NCI-H446 (cell line): ENCODE results near the gene CFC1B.
"Not testable (repeated sequence)": the region's sequence is repeated elsewhere in the genome, so short reads cannot be mapped to it uniquely, and the experiment has no call there.

ENCODE experiments used
- DNase-seq, 2 experiments: peaks; one replicate each; lab custom pipeline; 2025; lab: John Stamatoyannopoulos, UW

CFC1B gene

DNA sequence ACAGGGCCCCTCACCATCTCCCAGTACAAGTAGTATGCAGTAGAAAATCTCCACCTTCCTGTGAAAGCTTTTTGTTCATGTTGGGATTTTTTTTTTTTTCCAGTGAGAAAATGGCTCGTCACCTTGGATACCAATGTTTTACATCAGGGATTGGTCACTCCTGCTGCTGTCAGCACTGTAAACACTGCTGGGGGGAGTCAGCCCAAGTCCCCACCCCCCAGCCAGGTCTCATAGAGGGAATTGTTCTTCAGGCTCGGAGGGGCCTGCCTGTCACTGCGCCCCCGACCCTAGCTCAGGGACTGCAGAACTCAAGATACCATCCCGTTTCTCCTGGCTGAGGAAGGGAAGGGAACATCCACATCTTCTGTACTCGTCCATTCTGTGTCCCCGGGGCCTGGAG, at the start of gene CFC1B:
Gene CFC1B (plus strand): TSS at position 231 of the 400 bp plus-strand sequence. CDS start 263 bp downstream, outside the sequence.
- DNase-seq = not testable (repeated sequence)

GRCh38 chr2:130491073-130491472, 29.9 kb upstream of the CFC1B start:
- DNase-seq = not testable (repeated sequence)

DNA sequence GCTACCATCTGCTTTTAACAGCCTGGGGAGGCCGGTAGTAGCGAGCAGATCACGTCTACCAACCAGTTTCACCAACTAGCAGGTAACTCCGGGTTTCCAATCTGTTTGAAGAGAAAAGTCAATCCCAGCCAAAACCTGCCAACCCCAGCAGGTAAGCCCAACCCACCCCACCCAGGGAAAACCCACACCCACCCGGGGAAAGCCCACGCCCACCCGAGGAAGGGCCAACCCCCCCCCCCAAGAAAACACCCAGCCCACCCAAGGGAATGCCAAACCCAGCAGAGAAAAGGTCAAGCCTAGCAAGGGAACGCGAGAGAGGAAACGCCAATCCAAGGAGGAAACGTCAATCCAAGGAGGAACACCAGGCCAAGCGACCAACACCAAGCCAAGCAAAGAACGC, 11.8 kb upstream of the CFC1B start, which contains the start of gene POTEI:
Gene POTEI (minus strand): TSS at position 101 of the 400 bp plus-strand sequence. CDS start 93 bp downstream, at position 8.
- DNase-seq = not testable (repeated sequence)

- not testable (repeated sequence) for DNase-seq
These were observed 9.9 kb upstream of the CFC1B start for GRCh38 chr2:130510807-130511746.

GRCh38 chr2:130511747-130512451, 9.1 kb upstream of the CFC1B start:
- DNase-seq = not testable (repeated sequence)

- not testable (repeated sequence) for DNase-seq
These were observed 2.4 kb upstream of the CFC1B start for GRCh38 chr2:130518516-130519106.

DNA sequence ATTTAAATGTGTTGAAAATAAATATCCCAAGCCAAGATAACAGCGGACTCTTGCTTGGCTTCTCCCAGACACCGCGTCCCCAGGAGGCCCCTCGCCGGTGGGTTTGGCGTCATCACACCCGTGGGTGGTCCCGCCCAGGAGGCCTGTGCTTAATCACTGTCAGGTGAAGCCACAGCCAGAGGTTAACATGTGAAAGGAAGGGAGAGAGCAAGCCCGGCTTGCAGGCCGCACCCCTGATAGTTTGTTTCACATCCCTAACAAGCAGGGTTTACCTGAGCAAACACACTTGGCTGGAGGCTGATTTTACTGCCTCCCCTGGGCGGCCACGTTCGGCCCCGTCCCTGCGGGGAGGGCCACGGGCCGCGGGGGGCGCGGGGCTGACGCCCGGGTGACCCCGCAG, 1.4 kb downstream of the CFC1B start:
- not testable (repeated sequence) for DNase-seq

DNA sequence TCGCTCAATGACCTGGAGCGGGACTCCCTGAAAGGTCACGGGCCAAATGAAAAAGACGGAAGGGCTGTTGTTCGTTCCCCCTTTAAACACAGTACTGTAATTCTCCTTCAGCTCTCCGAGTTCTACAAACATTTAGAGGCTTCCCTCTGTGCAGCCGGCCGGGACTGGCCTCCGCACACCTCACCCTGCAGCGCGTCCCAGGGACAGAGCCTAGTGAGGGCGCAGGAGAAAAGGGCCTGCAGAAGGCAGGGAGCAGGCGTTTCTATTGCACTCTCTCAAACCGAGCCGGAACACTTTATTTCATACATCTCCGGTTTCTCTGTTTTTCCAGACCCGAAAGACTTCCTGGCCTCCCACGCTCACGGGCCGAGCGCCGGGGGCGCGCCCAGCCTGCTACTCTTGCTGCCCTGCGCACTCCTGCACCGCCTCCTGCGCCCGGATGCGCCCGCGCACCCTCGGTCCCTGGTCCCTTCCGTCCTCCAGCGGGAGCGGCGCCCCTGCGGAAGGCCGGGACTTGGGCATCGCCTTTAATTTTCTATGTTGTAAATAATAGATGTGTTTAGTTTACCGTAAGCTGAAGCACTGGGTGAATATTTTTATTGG, 6.4 kb downstream of the CFC1B start:
- DNase-seq = not testable (repeated sequence)

DNA sequence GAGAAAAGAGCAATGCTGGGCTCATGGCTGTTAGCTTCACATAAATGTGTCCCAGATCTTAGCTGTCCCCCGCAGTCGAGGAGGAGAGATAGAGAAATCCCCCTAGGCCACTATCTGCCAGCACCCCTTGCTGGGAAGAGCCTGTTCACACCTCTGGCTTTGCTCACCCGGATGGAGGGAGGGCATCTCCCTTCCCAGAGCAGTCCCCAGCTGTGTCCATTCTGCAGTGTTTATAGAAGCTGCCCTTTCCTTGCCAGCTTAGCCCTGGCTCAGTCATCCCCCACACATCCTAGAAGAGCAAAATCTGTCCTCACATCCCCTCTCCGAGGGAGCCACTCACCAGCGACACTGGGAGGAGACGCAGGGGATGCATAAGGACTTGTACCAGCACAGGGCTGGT, 8.5 kb downstream of the CFC1B start:
- DNase-seq = not testable (repeated sequence)

- not testable (repeated sequence) for DNase-seq
These were observed 9.2 kb downstream of the CFC1B start for GRCh38 chr2:130530212-130530611.

DNA sequence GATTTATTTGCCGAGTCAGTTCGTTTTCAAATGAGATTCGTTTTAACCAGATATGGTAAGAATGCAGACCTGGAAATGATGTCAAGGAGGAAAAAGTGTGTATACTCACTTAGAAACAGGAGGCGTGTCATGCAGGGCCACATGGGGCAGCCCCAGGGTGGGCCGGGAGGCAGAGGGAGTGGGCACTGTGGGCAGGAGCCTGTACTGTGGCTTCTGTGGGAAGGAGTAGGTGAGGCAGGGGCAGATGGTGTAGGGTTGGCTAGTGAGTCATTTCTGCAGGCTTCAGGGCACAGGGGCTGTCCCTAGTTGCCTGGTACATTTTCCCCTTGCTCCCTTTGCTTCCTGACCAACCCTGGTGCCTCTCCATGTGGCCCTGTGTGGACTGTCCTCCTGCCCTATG, 10.2 kb downstream of the CFC1B start:
- DNase-seq = not testable (repeated sequence)

- not testable (repeated sequence) for DNase-seq
These were observed 10.7 kb downstream of the CFC1B start for GRCh38 chr2:130531672-130532071.

DNA sequence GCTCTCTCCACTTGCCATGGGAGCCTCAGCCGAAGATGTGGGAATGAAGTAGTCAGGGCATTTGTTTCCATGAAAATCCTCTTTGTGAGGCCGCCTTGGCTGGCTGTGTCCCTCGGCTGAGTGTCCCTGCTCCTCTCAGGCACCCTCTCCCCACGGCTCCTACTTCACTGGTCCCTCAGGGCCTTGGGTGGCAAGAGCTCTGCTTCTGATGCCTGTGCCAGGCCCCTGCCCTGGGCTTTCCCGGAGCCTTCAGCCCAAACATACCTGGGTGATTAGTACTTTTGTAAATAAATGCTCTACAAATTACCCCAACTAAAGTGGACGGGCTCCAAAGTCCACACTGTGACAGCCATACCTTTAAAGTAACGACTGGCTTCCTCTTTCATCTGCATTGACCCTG, 15.6 kb downstream of the CFC1B start:
- not testable (repeated sequence) for DNase-seq

DNA sequence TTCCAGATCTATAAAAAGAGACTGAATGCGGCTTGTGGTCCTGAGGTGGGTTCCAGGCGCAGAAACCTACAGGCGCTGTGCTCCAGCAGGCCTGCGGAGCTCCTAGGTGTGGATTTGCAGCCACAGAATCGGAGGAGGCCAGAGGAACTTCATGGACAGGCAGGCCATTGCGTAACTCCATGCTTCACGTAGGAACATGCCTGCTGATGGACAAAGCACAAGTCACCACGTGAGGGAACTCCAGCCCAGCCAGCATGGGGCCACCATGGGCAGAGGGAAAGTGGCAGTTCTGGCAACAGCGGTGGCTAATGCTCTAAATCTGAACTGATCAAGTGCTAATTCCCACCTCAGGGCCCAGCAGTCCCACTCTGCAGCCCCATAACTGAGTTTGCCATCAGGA, 17.2 kb downstream of the CFC1B start:
- DNase-seq = not testable (repeated sequence)

DNA sequence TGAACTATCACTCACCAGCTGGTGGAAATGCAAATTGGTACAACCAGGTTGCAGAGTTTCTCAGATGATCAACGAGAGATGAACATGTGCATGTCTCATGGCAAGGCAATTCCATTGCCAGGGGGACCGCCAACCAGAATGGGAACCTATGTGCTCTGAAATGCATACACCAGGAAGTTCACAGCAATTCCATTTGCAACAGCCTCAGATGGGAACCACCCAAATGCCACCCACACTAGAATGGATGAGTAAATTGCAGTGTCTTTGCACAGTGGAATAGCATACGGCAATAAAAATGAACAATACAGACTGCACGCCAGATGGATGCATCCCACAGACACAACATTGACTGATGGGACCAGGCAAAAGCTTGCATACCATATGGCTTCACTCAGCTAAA, 21.8 kb downstream of the CFC1B start:
- DNase-seq = not testable (repeated sequence)

- DNase-seq = not testable (repeated sequence)
These were observed 22.9 kb downstream of the CFC1B start for GRCh38 chr2:130543785-130544528.

- DNase-seq = not testable (repeated sequence)
These were observed 24.0 kb downstream of the CFC1B start for GRCh38 chr2:130544978-130545377.

DNA sequence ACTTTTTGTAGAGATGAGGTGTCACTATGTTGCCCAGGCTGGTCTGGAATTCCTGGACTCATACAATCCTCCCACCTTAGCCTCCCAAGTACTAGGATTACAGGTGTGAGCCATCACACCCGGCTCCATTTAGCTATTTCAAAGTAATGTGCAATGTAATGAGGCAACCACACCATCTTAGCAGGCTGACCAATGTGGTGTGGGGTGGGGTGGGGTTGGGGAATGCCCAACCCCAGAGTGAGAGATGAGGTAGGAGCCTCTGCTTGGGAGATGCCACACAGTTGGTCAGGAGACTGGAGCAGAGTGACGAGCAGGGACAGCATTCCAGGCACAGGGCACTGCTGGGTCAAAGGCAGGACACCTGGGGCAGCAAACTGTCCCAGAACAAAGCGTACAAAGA, 27.4 kb downstream of the CFC1B start:
- DNase-seq = not testable (repeated sequence)

GRCh38 chr2:130549475-130549874, 28.5 kb downstream of the CFC1B start:
- not testable (repeated sequence) for DNase-seq

- not testable (repeated sequence) for DNase-seq
These were observed 33.2 kb downstream of the CFC1B start for GRCh38 chr2:130554178-130554577.

- DNase-seq = not testable (repeated sequence)
These were observed 35.4 kb downstream of the CFC1B start for GRCh38 chr2:130556441-130556840.
